H9 (cell line): ENCODE results near the gene SLC39A8. TPM values are rescaled to one million over a fixed set of nuclear protein-coding genes. Genes with fewer than 3 reads are reported as not detected.

Experiments
- DNase-seq: peaks from one replicate; pipeline ENCODE4 v3.0.0-alpha.2; 2017
- H2AFZ ChIP-seq: one replicate; pipeline ENCODE4 v1.6.1; 2013; ENCODE audit warnings: mild to moderate bottlenecking, low read length, control low read depth, moderate library complexity
- H2AK5ac ChIP-seq: 2 replicates; pipeline ENCODE4 v1.6.1; 2013; ENCODE audit warnings: low read length, control low read depth, mixed read lengths; ENCODE audit not compliant: insufficient read length
- H2BK120ac ChIP-seq: one replicate; pipeline ENCODE4 v1.6.1; 2013; ENCODE audit warnings: low read depth, mild to moderate bottlenecking, low read length, control low read depth, inconsistent platforms; ENCODE audit not compliant: poor library complexity, severe bottlenecking
- H2BK12ac ChIP-seq: 2 replicates; pipeline ENCODE4 v1.6.1; 2013; ENCODE audit warnings: low read length, control low read depth, mixed read lengths, low read depth; ENCODE audit not compliant: insufficient read length
- H2BK15ac ChIP-seq: 2 replicates; pipeline ENCODE4 v1.6.1; 2013; ENCODE audit warnings: low read depth, low read length, control low read depth
- H2BK20ac ChIP-seq: one replicate; pipeline ENCODE4 v1.6.1; 2013; ENCODE audit warnings: low read depth, mild to moderate bottlenecking, low read length, control low read depth, inconsistent platforms; ENCODE audit not compliant: poor library complexity, severe bottlenecking
- H2BK5ac ChIP-seq: 2 replicates; pipeline ENCODE4 v1.6.1; 2013; ENCODE audit warnings: low read length, control low read depth, mixed read lengths; ENCODE audit not compliant: insufficient read length
- H3K14ac ChIP-seq: 2 replicates; pipeline ENCODE4 v1.6.1; 2013; ENCODE audit warnings: low read length, control low read depth; ENCODE audit not compliant: insufficient read depth
- H3K18ac ChIP-seq: 2 replicates; pipeline ENCODE4 v1.6.1; 2013; ENCODE audit warnings: low read depth, mild to moderate bottlenecking, mixed read lengths, low read length, control low read depth; ENCODE audit not compliant: insufficient read length
- H3K23ac ChIP-seq: 2 replicates; pipeline ENCODE4 v1.6.1; 2013; ENCODE audit warnings: low read length, control low read depth, mixed read lengths, low read depth; ENCODE audit not compliant: insufficient read length
- H3K23me2 ChIP-seq: 2 replicates; pipeline ENCODE4 v1.6.1; 2013; ENCODE audit warnings: low read depth, mild to moderate bottlenecking, mixed read lengths, low read length, control low read depth; ENCODE audit not compliant: insufficient read length, poor library complexity, severe bottlenecking
- H3K27ac ChIP-seq: 2 replicates; pipeline ENCODE4 v1.5.1; 2013; ENCODE audit warnings: low read length, control low read depth, mixed read lengths, low read depth; ENCODE audit not compliant: insufficient read length
- H3K27me3 ChIP-seq: 2 replicates; pipeline ENCODE4 v1.6.1; 2013; ENCODE audit warnings: low read length, control low read depth, inconsistent platforms; ENCODE audit not compliant: insufficient read depth
- H3K4ac ChIP-seq: 2 replicates; pipeline ENCODE4 v1.6.1; 2013; ENCODE audit warnings: low read depth, mild to moderate bottlenecking, control low read depth, inconsistent platforms, low read length, moderate library complexity
- H3K4me1 ChIP-seq: 2 replicates; pipeline ENCODE4 v1.6.1; 2013; ENCODE audit warnings: low read length, control low read depth, inconsistent platforms; ENCODE audit not compliant: insufficient read depth
- H3K4me2 ChIP-seq: 2 replicates; pipeline ENCODE4 v1.6.1; 2013; ENCODE audit warnings: low read length, control low read depth, mixed read lengths; ENCODE audit not compliant: insufficient read length, insufficient read depth
- H3K56ac ChIP-seq: 2 replicates; pipeline ENCODE4 v1.6.1; 2013; ENCODE audit warnings: low read depth, mild to moderate bottlenecking, mixed read lengths, low read length, control low read depth; ENCODE audit not compliant: insufficient read length
- H3K79me1 ChIP-seq: 2 replicates; pipeline ENCODE4 v1.6.1; 2013; ENCODE audit warnings: low read depth, mild to moderate bottlenecking, moderate library complexity, low read length, control low read depth, inconsistent platforms; ENCODE audit not compliant: insufficient read depth, poor library complexity, severe bottlenecking
- H3K79me2 ChIP-seq: 2 replicates; pipeline ENCODE4 v1.6.1; 2013; ENCODE audit warnings: low read length, control low read depth, inconsistent platforms; ENCODE audit not compliant: insufficient read depth
- H3K9ac ChIP-seq: 2 replicates; pipeline ENCODE4 v1.6.1; 2013; ENCODE audit warnings: low read length, control low read depth, mixed read lengths; ENCODE audit not compliant: insufficient read length; ENCODE audit errors: extremely low read depth
- H3K9me3 ChIP-seq: one replicate; pipeline ENCODE4 v1.6.1; 2013; ENCODE audit warnings: low read depth, low read length, inconsistent platforms; ENCODE audit not compliant: control insufficient read depth
- H3T11ph ChIP-seq: one replicate; pipeline ENCODE4 v1.6.1; 2013; ENCODE audit warnings: mild to moderate bottlenecking, low read length, control low read depth, inconsistent platforms
- H4K20me1 ChIP-seq: one replicate; pipeline ENCODE4 v1.6.1; 2013; ENCODE audit not compliant: control insufficient read depth, insufficient read length, insufficient read depth
- H4K5ac ChIP-seq: 2 replicates; pipeline ENCODE4 v1.6.1; 2013; ENCODE audit warnings: low read depth, mild to moderate bottlenecking, mixed read lengths, low read length, control low read depth; ENCODE audit not compliant: insufficient read length
- H4K8ac ChIP-seq: replicated peaks from 2 replicates; pipeline ENCODE4 v1.6.1; 2013; ENCODE audit warnings: low read length, control low read depth, mixed read lengths, low read depth; ENCODE audit not compliant: insufficient read length
- H4K91ac ChIP-seq: 2 replicates; pipeline ENCODE4 v1.6.1; 2013; ENCODE audit warnings: low read depth, mild to moderate bottlenecking, moderate library complexity, mixed read lengths, low read length, control low read depth; ENCODE audit not compliant: insufficient read length
- H3K27ac Mint-ChIP-seq, 3 experiments: 2 replicates in 2 of 3; 3 replicates in 1 of 3; pipeline ENCODE4 v1.8.0; 2020 to 2021; ENCODE audit warnings: mixed read lengths in 3 of 3, mild to moderate bottlenecking in 1 of 3, moderate library complexity in 1 of 3
- H3K27me3 Mint-ChIP-seq: 2 replicates; pipeline ENCODE4 v1.8.0; 2021; ENCODE audit warnings: low read depth, mild to moderate bottlenecking, moderate library complexity, mixed read lengths
- H3K36me3 Mint-ChIP-seq, 3 experiments: 2 replicates in 2 of 3; 3 replicates in 1 of 3; pipeline ENCODE4 v1.8.0; 2020 to 2021; ENCODE audit warnings: low read depth in 3 of 3, mixed read lengths in 3 of 3; ENCODE audit not compliant: insufficient read depth in 1 of 3
- H3K4me1 Mint-ChIP-seq, 2 experiments: 2 replicates each; pipeline ENCODE4 v1.8.0; 2020; ENCODE audit warnings: mixed read lengths in 2 of 2
- H3K4me3 Mint-ChIP-seq, 2 experiments: 2 replicates in 1 of 2; 3 replicates in 1 of 2; pipeline ENCODE4 v1.8.0; 2020 to 2021; ENCODE audit warnings: mild to moderate bottlenecking in 2 of 2, mixed read lengths in 2 of 2, moderate library complexity in 1 of 2
- H3K9me3 Mint-ChIP-seq, 2 experiments: 2 replicates in 1 of 2; 3 replicates in 1 of 2; pipeline ENCODE4 v1.8.0; 2020; ENCODE audit warnings: mild to moderate bottlenecking in 2 of 2, mixed read lengths in 2 of 2, moderate library complexity in 1 of 2
- WGBS: extraction: QIAGEN DNeasy Blood & Tissue Kit; methylation state at CpG from one replicate; pipeline ENCODE4 v1.1.7; 2013; ENCODE audit warnings: missing lambda C conversion rate, low lambda C conversion rate, mixed read lengths; ENCODE audit not compliant: insufficient read length; ENCODE audit errors: extremely low coverage; 5-methylcytosine and 5-hydroxymethylcytosine counted together
- total RNA-seq: library from RNA; stranded (reverse); gene quantifications from 2 replicates; pipeline ENCODE4 v1.2.1, GENCODE V29; 2021
- TF ChIP-seq, protein P1 (sequence below): fragments of 200-600 bp; sonication (generic); conservative IDR thresholded peaks from 3 replicates; pipeline ENCODE4 v1.8.0; 2021; ENCODE audit warnings: antibody characterized with exemption, mild to moderate bottlenecking

SLC39A8 gene
- total RNA-seq, 1 experiment from 2014 or later, result 11.0 TPM

DNA sequence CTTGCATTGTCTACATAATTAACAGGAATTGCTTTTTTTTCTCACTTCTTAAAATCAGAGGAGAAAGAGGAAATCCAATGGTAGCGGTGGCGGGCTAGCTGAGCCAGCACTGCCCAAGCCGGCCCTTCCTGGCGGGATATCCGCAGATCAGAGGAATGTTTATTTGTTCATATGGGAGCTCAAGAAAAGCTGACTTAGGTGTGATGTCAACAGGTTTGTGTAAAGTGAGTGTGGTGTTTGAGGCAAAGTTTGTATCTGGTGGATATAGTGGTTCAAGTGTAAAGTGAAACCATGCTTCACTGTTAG lies 466 bp upstream of the SLC39A8 start:
- Histone ChIP-seq H3K23me2 (peaks cover 17% of the 10 kb centered on the region), H3K27me3 (peaks cover 2% of the 10 kb centered on the region; the same call in 1 of the 2 replicates), H2AFZ (peak overlapping the region; percentile 89), H3K27ac (no peak overlapping the region), H3K14ac (no peak overlapping the region), H2BK20ac (no peak overlapping the region), H3K18ac (no peak overlapping the region), H4K8ac (no peak overlapping the region), H3K79me2 (peaks cover 1% of the 10 kb centered on the region; the same call in 1 of the 2 replicates), H2BK5ac (no peak overlapping the region), H3K56ac (no peak overlapping the region), H4K5ac (no peak overlapping the region), H2BK120ac (no peak overlapping the region), H2AK5ac (no peak overlapping the region), H3K9me3 (no peaks in the 10 kb centered on the region), H3T11ph (no peak overlapping the region), H3K4me2 (peak overlapping the region; percentile 83), H3K4me1 (peaks cover 8% of the 10 kb centered on the region; the same call in 1 of the 2 replicates), H2BK12ac (no peak overlapping the region), H3K79me1 (no peaks in the 10 kb centered on the region), H3K23ac (no peak overlapping the region), H4K20me1 (no peaks in the 10 kb centered on the region), H4K91ac (no peak overlapping the region), H3K4ac (no peak overlapping the region), H2BK15ac (no peak overlapping the region), H3K9ac (no peak overlapping the region)
- H3K4me1 Mint-ChIP-seq, result peaks cover 35 to 40% of the 10 kb centered on the region in 2 experiments
- no peak for DNase-seq
- WGBS, result no CpG with 5 or more reads among the region's 5 CpGs
- H3K27me3 Mint-ChIP-seq, result peaks cover 27% of the 10 kb centered on the region
- TF ChIP-seq, protein P1, sequence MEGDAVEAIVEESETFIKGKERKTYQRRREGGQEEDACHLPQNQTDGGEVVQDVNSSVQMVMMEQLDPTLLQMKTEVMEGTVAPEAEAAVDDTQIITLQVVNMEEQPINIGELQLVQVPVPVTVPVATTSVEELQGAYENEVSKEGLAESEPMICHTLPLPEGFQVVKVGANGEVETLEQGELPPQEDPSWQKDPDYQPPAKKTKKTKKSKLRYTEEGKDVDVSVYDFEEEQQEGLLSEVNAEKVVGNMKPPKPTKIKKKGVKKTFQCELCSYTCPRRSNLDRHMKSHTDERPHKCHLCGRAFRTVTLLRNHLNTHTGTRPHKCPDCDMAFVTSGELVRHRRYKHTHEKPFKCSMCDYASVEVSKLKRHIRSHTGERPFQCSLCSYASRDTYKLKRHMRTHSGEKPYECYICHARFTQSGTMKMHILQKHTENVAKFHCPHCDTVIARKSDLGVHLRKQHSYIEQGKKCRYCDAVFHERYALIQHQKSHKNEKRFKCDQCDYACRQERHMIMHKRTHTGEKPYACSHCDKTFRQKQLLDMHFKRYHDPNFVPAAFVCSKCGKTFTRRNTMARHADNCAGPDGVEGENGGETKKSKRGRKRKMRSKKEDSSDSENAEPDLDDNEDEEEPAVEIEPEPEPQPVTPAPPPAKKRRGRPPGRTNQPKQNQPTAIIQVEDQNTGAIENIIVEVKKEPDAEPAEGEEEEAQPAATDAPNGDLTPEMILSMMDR, result peak; percentile 41; the same call in 1 of the 3 replicates
- H3K36me3 Mint-ChIP-seq, result no peaks in the 10 kb centered on the region
- no peak overlapping the region for H3K27ac Mint-ChIP-seq
- no peaks in the 10 kb centered on the region for H3K9me3 Mint-ChIP-seq
- peak overlapping the region; percentile 74 to 83 for H3K4me3 Mint-ChIP-seq
